Measurements from ENCODE around the gene TLK2. TPM values are rescaled to one million over a fixed set of nuclear protein-coding genes. Genes with fewer than 3 reads are reported as not detected.

The TLK2 gene
- total RNA-seq, 1 donor from 2014 or later = 52.4 TPM

DNA sequence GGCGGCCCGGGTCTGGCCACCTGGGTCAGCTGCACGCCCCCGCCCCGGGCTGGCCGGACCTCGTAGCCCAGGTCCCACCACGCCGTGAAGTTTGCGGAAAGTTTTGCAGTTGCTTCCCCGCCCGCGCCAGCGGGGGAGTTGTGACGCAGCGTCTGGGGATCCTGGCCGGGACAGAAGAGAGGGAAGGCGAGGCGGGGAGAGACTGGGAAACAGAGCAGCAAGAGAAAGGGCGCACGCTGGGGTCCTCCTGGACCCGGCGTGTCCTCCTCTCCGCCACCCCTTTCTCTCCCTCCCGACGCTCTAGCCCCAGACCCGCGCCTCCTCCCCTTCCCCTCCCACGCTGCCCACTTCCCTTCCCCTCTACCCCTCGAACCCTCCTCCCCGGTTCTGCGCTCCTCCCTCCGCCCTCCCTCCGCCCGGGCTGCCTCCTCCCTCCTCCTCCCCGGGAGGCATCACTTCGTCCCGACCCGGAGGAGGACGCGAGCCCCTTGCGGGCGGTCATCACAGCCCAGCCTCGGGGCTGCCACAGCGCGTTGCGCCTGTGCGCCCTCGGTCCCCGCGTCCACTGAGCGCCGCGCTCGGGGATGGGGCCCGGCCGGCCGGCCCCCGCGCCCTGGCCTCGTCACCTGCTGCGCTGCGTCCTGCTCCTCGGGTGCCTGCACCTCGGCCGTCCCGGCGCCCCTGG is 148.7 kb downstream of the TLK2 start, which contains the start of gene MRC2:
Gene MRC2, plus strand, starts transcription at position 452 of the 685 bp plus-strand sequence. Its CDS starts 133 bp downstream, at position 585.
- no peak for DNase-seq (ENCODE audit: low read depth, low spot score)

DNA sequence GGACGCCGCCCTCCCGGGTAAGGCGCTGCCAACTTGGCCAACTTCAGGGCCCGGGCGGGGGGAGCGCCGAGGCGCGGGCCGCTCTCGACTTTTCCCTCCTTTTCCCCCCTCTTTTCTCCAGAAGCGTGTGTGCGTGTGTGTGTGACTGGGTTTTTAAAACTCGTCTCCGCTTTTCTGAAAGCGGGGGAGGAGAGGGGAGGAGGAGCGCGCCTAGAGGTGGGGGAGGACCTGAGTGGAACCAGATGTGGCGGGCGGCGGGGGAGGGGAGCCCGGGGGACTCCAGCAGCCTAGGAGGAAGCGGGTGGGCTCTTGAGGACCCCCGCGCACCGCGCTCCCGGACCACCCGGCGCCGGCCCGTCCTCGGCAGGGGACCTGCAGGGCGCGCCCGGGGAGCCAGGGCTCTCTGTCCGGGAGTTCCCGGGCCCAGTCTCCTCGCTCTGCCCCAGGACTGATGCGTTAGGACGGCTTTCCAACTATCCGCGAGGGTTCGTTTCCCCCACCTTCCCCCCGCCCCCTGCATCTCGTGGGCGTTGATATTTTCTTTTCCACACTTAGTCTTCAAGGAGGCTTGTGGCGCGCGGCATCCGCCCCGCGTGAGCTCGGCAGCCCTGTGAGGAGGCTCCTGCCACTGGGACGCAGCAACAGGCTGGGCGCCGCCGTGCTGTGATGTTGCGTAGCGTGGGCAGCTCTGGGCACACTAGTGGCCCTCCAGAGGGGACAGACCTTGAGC is 149.4 kb downstream of the TLK2 start:
- DNase-seq (ENCODE audit: low read depth, low spot score) = no peak

DNA sequence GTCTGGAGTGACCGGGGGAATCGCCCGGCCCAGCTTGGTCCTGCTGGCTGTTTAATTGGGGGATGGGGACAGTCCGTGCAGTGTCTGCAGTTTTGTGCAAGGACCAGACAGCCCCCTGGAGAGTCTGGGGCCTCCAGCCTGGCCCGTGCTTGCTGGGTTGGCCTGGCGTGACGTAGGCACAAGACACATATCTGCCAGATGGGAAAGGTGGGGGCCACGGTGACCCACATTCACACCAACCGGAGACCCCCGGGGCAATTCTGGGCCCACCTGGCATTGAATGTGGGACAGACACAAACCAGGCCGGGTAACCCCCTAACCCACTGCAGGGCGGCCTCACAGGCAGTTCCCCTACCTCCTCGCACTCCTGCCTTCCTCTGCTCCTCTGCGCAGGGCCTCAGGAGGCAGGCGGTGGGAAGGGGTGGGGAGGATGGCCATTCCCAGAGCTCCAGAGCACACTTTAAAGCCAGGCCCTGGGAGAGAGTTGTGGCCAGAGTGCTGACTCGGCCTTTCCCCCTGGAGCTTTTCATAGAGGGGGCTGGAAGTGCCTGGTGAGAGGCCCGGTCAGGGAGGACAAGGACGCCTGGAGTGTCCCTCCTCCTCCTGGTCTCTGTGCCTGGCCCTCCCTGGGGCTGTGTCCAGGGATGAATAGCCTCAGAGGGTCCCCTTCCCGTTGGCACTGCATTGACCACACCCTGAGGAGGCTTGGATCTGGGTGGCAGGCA is 150.4 kb downstream of the TLK2 start:
- no peak for DNase-seq (ENCODE audit: low read depth, low spot score)

DNA sequence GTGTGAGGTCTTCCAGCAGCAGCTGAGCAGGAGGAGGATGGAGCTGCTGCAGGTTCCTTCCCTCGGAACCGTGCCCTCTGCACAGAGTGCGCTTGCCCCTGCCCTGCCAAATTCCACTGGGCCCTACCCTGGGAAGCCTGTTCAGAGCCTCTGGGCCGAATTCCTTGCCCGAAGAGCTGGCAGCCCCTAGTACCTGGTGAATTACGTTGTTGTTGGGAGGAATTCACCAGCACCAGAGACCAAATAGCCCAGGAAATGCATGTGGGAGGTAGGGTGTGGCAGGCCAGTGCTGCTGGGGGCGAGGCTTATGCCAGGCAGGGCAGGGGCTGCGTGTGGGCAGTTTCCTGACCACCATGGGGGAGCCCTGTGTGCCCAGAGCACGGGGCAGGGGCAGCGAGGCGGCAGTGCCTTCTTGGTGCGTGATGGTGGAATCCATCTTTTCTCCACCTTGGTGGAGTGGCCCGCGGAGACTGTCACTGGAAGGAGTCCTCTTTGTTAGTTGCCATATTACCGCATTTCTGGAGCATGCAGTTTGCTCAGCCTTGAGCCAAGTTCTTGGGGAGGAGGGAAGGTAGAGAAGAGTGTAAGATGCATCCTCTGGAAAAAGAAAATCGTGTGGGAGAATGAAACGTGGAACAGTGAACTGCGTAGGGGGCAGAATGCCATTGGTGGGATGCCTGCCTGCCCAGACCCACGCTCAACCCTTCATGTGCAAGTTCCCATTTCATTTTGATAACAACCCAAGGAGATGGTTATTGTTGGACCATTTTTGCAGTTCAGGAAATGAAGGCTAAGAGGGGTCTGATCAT is 151.1 kb downstream of the TLK2 start:
- no peak for DNase-seq (ENCODE audit: low read depth, low spot score)

DNA sequence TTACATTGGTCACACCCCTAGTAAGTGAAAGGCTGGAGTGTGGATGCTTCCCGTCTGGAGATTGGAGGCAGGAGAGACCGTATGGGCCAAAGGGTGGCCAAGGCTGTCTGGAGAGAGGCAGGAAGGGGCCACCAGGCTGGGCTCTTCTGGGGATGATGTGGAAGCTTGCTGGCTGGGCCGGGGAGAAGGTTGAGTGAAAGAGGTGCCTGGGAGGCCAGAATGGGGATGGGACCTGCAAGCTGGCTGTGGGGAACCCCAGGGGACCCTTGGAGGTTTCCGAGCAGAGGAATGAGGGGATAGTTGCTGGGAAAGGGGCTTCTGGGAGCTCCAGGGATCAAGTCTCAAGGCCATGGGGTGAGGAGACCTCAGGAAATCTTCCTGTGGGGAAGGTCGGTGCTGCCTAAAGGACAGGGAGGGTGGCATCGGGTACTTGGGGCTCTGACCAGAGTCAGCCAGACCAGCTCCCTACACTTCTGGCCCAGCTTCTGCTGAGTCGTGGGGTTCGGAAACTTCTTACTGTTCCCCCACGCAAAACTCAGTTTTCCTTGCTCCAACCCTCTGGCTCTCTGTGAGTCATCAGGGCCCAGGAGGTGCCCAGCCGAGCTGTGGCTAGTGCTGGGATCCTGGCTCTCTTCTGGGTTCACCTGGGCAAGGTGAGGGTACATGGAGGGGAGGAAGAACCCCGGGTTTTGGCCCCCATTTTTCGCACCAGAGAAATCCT is 151.9 kb downstream of the TLK2 start:
- no peak for DNase-seq (ENCODE audit: low read depth, low spot score)

DNA sequence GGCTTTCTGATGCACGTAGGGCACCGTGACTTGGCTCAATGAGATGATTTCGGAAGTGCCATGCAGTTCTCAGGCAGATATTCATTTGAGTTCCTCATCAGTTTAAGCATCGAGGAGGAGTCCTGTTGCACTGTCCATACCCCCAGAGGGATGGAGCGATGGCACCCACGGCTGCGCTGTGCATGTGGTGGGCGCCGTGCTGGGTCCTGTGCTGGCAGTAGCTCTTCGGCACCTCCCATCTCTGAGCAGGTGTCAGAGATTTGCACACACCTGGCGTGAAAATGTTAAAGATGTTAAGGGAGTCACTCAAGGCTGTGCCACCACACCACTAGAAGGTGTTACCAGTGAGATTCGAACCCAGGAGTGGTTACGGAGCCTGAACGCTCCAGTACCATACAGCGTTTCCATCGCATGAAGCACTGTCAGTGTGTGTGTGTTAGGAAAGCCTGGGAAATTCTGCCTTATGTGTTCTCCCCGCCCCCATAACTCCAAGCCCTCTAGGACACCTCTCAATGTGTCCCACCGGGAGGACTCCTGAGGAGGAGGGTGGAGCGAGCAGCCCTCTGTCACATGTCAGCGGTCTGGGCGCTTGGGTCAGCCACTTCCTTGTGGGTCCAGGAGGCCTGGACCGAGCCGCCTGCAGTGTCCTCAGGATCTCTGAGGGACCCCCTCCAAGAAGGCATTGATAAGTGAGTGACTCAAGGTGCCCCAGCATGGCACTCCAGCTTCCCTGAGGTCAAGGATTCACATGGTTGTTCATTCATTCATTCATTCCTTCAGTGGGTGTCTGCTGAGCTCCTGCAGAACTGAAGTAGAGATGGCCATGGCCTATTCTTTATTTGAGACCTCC is 152.7 kb downstream of the TLK2 start:
- DNase-seq (ENCODE audit: low read depth, low spot score) = no peak

DNA sequence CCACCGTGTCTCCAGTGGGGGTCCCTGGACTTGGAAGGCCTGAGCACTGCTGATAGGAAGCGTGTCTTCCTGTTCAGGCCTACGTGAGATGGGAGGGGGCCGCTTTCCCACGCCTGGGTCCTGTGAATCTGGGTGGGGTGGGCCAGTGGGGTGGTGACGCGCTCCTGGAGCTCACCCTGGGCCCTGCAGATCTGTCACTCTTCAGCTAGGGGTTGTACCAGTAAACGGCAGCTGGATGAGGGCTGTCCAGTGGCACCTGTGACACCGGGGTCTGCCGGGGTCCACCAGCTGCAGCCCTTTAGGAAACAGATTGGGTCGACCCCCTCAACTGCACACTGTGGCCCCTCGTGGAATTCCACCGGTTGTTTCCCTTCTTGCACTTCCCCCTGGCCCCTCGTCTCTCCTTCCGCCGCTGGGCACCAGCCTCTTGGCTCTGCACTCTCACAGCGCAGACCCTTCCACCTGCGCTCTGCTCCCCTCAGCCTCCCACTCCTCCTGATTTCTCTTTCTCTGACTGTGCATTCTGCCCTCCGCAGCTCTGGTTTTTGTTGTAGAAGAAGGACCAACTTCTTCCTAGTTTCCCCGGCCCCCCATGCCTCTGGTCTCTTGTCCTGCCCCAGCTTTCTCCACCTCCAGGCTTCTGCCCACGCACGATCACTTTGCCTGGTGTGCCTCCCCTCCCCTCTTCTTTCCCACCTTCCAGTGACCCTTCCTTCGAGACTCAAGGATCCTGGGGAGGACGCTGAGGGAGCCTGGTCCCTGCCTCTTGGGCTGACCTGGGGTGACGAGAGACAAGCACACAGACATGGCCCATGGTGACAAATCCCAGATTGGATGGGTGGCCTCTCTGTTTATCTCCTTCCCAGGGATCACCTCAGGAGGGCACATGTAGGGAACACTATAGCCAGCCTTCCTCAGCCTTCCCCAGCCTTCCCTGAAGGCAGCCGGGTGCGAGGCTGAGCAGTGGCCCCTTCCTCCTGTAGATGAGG is 153.6 kb downstream of the TLK2 start:
- DNase-seq (ENCODE audit: low read depth, low spot score) = no peak

DNA sequence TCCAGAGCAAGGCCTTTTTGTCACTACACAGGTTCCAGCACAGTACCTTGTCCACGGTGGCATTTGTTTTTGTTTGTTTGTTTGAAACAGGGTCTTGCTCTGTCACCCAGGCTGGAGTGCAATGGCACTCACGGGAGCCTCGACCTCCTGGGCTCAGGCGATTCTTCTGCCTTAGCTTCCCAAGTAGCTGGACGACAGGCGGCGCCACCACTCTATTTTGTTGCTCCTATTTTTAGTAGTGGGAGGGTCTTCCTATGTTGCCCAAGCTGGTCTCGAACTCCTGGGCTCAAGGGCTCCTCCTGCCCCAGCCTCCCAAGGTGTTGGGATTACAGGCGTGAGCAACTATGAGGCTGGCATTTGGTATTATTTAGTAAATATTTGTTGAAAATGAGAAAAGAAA is 159.2 kb downstream of the TLK2 start:
- no peak for DNase-seq (ENCODE audit: low read depth, low spot score)

DNA sequence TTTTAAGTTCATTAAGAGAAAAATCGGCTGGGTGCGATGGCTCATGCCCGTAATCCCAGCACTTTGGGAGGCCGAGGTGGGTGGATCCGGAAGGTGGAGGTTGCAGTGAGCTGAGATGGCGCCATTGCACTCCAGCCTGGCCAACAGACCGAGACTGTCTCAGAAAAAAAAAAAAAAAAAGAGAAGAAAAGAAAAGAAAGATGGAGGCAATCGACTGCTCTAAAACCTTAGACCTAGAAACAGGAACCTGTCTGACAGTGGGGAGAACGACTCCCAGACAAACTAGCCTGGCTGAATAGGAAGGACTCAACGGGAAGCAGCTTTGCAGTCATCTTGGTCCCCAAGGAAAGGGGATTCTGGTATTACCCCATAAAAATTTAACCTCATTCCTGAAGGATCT is 162.5 kb downstream of the TLK2 start:
- DNase-seq (ENCODE audit: low read depth, low spot score) = no peak

DNA sequence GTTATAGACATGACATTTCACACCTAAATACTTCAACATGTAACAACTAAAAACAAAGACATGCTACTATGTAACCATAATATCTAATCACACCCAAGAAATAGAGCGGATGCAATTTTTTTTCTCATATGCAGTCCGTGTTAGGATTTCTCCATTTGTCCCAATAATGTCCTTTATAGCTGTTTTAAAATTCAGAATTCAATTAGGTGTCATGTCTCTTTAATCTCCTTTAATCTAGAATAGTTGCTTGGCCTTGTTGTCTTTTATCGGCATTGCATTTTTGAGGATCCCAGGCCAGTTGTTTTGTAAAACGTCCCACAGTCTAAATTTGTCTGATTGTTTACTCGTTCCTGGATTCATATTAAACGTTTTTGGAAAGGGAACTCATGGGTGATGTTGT is 163.3 kb downstream of the TLK2 start:
- no peak for DNase-seq (ENCODE audit: low read depth, low spot score)

DNA sequence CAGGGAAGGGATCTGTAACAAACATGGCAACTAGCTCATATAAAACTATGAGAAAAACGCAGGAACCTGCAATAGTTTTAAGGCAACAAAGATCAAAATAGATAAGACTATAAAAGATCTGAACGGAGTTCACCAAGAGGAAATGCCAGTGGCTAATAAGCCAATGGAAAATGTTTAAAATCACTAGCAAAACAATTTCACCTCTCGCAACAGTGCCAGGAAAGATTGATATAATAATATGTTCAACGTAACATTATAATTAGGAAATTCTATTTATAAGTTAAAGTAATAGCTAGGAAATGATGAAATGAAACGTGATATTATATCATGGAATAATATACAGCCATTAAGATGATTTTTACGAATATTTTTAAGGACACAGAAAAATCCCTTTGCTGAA is 164.9 kb downstream of the TLK2 start:
- no peak for DNase-seq (ENCODE audit: low read depth, low spot score)

DNA sequence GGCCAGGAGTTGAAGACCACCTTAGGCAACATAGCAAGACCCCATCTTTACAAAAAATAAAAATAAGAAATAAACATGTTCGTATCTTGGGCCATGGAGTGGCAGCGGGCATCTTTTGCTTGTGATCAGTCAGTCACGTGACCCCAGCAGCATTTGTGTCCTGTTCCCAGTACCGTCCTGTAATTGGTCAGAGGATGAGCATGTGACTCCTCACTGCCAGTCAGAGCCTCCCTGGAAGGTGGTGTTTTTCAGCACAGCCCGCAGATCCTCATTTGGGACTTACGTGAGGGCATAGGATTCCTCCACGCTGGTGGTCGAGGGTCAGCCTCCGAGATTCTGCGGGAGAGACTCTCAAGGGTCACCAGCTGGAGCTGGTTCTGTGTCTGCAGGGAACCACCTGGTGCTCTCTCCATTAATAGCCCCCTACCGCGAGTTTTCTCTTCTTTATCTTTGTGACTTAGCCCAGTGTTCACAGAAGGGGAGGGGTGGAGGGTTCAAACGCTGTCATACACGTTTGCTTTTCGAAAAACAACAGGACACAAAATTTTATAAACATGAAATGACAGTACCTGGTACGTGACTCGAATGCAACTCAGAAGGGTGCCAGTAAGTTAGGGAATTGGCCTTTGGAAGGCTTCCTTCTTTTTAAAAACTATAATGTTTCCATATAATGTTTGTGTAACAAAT is 166.0 kb downstream of the TLK2 start:
- DNase-seq (ENCODE audit: low read depth, low spot score) = no peak

DNA sequence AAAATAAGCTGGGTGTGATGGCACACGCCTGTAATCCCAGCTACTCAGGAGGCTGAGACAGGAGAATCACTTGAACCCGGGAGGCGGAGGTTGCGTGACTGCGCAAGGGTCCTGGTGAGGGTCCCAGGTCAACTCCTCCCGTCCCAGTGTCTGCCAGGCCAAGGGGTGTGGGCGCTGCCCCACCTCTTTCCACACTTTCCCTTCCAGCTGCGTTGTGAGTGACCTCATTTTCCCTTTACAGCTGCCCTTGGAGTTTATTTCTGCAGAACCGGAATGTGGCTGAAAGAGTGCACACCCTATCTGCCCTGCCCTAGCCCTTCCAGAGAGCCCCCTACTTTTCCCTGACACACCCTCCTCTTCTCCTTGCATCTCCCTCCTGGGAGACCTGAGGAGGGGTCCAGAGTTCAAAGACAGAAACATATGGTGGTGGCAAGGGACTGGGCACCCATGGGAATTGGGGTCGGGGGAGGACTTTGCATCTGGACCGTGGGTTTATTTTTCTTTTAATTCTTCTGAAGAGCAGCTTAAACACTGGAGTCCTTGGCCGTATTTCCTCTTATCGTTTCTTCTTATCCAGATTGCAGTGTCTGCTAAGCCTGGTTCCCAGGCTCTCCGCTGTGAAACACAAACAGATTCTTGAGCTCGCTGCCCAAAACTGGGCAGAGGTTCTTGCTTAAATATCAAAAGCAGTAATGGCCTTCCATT is 169.8 kb downstream of the TLK2 start:
- no peak for DNase-seq (ENCODE audit: low read depth, low spot score)

DNA sequence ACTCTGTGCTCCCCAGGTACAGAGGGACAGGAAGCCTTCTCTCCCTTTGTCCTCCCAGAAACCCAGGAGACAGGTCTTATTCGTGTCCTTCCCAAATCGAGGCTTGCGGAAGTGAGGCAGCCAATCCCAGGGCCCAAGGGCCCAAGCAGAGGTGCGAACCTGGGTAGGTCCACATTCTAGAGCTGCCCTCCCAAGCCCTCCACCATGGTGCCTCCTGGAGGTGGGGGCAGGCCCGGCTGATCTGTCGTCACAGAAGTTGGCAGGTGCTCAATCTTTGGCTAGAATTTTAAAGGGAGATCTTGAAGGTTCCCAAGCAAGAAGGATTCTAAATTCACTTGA is 170.3 kb downstream of the TLK2 start:
- no peak for DNase-seq (ENCODE audit: low read depth, low spot score)

DNA sequence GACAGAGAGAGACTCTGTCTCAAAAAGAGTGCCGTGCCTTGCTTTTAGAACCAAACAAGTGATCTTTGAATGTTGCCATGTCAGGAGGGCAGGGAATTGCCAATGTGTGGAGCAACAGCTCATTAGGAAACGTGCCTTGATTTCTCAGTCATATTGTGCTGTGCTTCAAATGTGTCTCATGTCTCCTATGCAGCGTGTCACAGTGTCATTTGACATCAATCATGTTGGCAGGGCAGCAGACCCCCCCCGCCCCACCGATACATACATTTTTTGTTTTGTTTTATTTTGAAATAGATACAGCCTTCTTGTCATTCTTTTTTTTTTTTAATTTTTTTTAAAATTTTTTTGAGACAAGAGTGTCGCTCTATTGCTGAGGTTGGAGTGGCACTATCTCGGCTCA is 170.9 kb downstream of the TLK2 start:
- DNase-seq (ENCODE audit: low read depth, low spot score) = no peak

DNA sequence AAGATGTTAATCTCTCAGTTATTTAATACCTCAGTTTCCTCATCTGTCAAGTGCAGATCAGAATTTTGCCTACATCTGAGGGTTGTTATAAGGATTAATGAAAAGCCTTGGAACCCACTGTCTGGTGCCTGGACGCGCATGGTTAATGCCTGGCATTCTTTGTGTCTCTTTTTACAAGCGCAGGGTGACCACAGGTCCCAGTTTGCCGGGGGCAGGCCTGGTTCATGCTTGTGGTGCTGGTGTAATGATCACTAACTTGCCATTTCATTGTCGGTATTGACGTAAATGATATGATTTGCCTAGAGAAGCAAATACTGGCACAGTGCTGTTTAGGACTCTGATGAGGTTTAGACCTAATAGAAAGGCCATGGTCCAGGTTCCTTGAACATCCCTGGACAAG is 172.0 kb downstream of the TLK2 start:
- DNase-seq (ENCODE audit: low read depth, low spot score) = no peak

DNA sequence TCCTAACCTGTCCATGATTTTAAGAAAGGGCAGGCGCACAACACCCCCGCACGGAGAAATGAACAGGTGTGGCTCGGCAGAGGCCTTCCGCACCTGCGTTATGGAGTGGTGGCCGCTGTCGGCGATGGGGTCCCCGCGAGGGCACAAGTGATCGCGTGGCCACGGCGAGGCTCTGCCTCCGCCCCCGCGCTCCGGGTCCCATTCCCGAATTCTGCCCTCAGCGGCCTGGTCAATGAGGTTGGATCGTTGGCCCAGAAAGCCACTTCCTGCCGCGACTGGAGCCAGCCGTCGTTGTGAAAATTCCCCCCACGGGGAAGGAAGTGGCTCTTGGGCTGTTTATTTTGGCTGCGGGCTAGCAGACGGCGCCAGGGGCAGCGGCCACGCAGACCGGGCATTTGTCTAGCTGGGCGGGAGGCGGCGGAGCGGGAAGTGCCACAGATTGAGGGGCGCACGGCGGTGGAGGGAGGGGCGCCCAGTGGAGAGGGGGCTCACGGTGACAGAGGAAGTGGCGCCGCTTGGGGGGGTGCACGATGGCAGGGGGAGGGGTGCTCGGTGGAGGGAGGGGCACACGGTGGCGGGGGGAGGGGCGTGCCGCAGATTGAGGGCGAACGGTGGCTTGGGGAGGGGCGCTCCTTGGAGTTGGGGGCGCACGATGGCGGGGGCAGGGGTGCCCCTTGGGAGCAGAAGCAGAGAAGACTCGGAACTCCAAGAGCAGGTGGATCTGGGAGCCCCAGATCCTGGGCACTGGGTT is 173.8 kb downstream of the TLK2 start:
- DNase-seq (ENCODE audit: low read depth, low spot score) = no peak
